ENCODE data around the gene PGM2L1. TPM values are rescaled to one million over a fixed set of nuclear protein-coding genes. Genes with fewer than 3 reads are reported as not detected.

Gene PGM2L1
- total and polyA plus RNA-seq, 7 donors, result 1.2 to 13.4 (median 7.6) TPM

DNA sequence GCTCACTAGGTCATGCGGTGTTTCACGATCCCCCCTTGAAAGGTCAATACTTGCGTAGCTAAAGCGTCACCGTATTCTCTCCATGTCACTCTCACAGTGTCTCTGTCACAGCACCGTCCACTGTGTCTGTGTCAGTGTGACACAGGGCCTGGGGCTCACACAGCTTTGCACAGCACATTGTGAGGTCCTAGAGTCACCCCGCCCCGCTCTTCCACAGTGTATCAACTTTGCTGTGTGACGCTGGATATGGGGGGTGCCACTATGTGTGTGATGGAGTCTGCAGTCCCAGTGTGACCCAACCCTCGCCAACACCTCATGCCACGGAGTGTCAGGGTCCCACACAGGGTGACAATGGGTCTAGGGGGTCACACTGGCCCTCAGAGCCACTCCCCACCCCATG is 87.4 kb downstream of the PGM2L1 start:
- Histone ChIP-seq H3K27me3 (peaks cover 0 to 4% (median 0%) of the 10 kb centered on the region in 3 donors), H3K9me3 (no peaks in the 10 kb centered on the region), H3K4me3 (peak overlapping the region in 3 of 4 donors; percentile 41 to 65 (median 63)), H3K36me3 (no peaks in the 10 kb centered on the region), H3K4me1 (peaks cover 0 to 22% (median 15%) of the 10 kb centered on the region in 4 donors), H3K27ac (peak overlapping the region in 1 of 4 donors; percentile 67)
- DNase-seq, result no peak
- TF ChIP-seq EP300 (IDR thresholded peaks at IDR 0.05) (no peak), POLR2A (IDR thresholded peaks at IDR 0.05) (no peak), POLR2AphosphoS5 (IDR thresholded peaks at IDR 0.05) (no peak)
- TF ChIP-seq, protein P1, sequence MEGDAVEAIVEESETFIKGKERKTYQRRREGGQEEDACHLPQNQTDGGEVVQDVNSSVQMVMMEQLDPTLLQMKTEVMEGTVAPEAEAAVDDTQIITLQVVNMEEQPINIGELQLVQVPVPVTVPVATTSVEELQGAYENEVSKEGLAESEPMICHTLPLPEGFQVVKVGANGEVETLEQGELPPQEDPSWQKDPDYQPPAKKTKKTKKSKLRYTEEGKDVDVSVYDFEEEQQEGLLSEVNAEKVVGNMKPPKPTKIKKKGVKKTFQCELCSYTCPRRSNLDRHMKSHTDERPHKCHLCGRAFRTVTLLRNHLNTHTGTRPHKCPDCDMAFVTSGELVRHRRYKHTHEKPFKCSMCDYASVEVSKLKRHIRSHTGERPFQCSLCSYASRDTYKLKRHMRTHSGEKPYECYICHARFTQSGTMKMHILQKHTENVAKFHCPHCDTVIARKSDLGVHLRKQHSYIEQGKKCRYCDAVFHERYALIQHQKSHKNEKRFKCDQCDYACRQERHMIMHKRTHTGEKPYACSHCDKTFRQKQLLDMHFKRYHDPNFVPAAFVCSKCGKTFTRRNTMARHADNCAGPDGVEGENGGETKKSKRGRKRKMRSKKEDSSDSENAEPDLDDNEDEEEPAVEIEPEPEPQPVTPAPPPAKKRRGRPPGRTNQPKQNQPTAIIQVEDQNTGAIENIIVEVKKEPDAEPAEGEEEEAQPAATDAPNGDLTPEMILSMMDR (IDR thresholded peaks at IDR 0.05), result no peak
- 66 to 71% methylated on average over 11 of the region's 11 CpGs for WGBS, 2 donors
- intact Hi-C loops (cut with DNase I), result no loop called here

DNA sequence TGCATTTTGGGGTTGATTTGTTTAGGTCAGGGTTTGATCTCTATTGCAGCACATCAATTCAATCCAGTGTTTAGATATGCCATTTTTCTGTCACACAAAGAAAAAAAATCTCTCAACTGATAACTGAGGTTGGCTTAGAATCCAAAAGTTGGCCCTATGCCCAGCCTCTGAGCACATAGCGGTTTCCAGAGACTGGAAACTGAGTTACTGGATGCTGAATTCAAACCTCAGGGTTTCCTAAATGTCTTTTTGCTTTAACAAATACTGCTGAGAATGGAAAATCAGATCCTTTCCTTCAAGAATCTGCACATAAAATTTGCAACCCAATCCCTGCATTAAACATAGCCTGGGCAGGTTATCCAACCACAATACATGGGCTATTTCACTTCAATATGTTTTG is 90.8 kb downstream of the PGM2L1 start:
- Histone ChIP-seq H3K9me3 (no peaks in the 10 kb centered on the region), H3K36me3 (no peaks in the 10 kb centered on the region), H3K4me1 (peaks cover 0 to 22% (median 15%) of the 10 kb centered on the region in 4 donors), H3K27ac (peak overlapping the region in 1 of 4 donors; percentile 33), H3K27me3 (peaks cover 0 to 4% (median 0%) of the 10 kb centered on the region in 3 donors), H3K4me3 (no peak overlapping the region)
- DNase-seq, result no peak
- WGBS, 2 donors, result 46 to 53% methylated on average over 1 of the region's 1 CpG
- intact Hi-C loops (cut with DNase I), result no loop called here
- TF ChIP-seq POLR2AphosphoS5 (IDR thresholded peaks at IDR 0.05) (no peak), EP300 (IDR thresholded peaks at IDR 0.05) (no peak), POLR2A (IDR thresholded peaks at IDR 0.05) (no peak)
- TF ChIP-seq, protein P1 (IDR thresholded peaks at IDR 0.05), result no peak

DNA sequence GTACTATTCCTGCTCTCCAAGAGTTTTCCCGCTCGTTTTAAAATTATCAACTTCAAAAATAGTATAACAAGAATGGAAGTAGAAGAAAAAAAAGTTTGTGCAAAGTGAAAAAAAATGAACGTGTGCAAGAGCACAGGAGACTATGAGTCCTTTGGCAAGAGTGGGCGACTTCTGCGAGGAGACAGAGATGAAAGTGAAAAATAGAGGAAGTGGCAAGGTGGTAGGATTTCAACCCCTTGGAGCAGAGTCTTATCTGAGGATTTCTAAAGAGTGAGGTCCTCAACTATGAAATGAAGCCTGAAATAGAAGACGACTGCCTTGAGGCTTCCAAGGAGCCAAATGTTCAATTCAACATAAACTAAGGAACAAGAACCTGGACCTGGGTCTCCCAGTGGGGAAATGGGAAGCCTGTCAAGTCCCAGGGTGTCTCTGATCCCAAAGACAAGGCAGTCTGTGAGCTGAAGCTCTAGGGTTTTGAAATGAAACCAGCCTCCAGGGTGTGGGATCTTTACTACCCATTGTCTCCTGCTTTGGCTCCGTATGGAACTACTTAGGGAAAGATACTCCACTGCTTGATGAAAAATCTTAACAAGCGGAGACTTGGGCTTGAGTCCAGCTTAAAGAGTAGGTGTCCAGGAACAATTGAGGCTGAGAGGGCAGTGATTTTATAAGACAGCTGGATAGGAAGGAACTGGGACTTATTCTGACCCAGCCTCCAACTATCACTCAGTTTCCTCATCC is 91.6 kb downstream of the PGM2L1 start:
- intact Hi-C loops (cut with DNase I), result no loop called here
- peaks cover 0 to under 1% (median 0%) of the 10 kb centered on the region in 3 donors for H3K27me3 ChIP-seq
- peak overlapping the region in 1 of 4 donors; percentile 33 for H3K27ac ChIP-seq
- TF ChIP-seq POLR2A (IDR thresholded peaks at IDR 0.05) (no peak), EP300 (IDR thresholded peaks at IDR 0.05) (no peak), POLR2AphosphoS5 (IDR thresholded peaks at IDR 0.05) (no peak)
- TF ChIP-seq, protein P1 (IDR thresholded peaks at IDR 0.05), result no peak
- no peaks in the 10 kb centered on the region for H3K36me3 ChIP-seq
- H3K4me1 ChIP-seq, result peaks cover 0 to 17% (median 12%) of the 10 kb centered on the region in 4 donors
- no peak overlapping the region for H3K4me3 ChIP-seq
- 70 to 77% methylated on average over 8 of the region's 8 CpGs for WGBS, 2 donors
- no peaks in the 10 kb centered on the region for H3K9me3 ChIP-seq
- DNase-seq, result no peak

DNA sequence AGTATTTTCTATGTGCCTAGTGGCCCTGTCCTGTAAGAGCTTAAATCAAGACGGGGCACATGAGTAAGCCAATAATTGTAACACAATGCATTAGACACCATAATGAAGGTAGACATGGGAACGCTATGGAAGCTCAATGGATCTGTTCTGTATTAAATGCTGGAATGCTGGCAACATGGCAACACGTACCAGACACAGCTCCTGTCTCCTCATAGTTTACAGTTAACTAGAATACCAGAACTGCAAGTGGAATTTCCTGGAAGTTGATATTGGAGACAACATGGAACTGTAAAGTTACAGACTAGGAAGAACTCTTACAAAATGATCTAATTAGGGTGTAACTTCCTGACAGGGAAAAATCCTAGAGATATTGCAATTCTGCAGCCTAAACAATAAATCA is 99.2 kb downstream of the PGM2L1 start:
- TF ChIP-seq, protein P1 (IDR thresholded peaks at IDR 0.05), result no peak
- peak in 1 of 4 donors; percentile 43 for TF ChIP-seq POLR2AphosphoS5 (IDR thresholded peaks at IDR 0.05)
- WGBS, 2 donors, result 84 to 94% methylated on average over 3 of the region's 3 CpGs
- DNase-seq, result no peak
- Histone ChIP-seq H3K9me3 (no peaks in the 10 kb centered on the region), H3K27me3 (no peaks in the 10 kb centered on the region), H3K4me3 (no peak overlapping the region), H3K36me3 (no peaks in the 10 kb centered on the region), H3K27ac (peak overlapping the region in 2 of 4 donors; percentile 47 to 53), H3K4me1 (peaks cover 0 to 16% (median 4%) of the 10 kb centered on the region in 4 donors)
- intact Hi-C loops (cut with DNase I), result no loop called here
